HCT116 (cell line): ENCODE results near the gene TUT1. TPM values are rescaled to one million over a fixed set of nuclear protein-coding genes. Genes with fewer than 3 reads are reported as not detected.

Source experiments
- ATAC-seq: fragments of 200-7000 bp; cut with Tn5 transposase; 2 replicates; pipeline ENCODE4 v1.9.1; 2020; ENCODE audit warnings: mild to moderate bottlenecking, moderate library complexity
- BruUV-seq: library from RNA; stranded (reverse); fragments of 400-500 nt; replicated peaks from 2 replicates; lab custom pipeline; 2021; lab: Mats Ljungman, UMichigan
- CTCF ChIA-PET: fragments of 300-600 bp; sonication (Branson Sonifier 250); formaldehyde crosslinking; loops from one replicate; lab custom pipeline; 2021; ENCODE audit warnings: antibody characterized with exemption; lab: Charles Lee
- POLR2A ChIA-PET: fragments of 300-600, 350-600 bp; sonication (Branson Sonifier 250); formaldehyde crosslinking; loops from one replicate; lab custom pipeline; 2021; ENCODE audit warnings: antibody characterized with exemption; lab: Charles Lee
- RAD21 ChIA-PET, 2 experiments: fragments of 300-600 bp; sonication (Branson Sonifier 250); formaldehyde crosslinking; loops; one replicate each; lab custom pipeline; 2023; ENCODE audit warnings: low total read pairs in 2 of 2; ENCODE audit not compliant: uncharacterized antibody in 2 of 2, unreplicated experiment in 2 of 2, low non-redundant PET in 1 of 2; lab: Charles Lee
- DNase-seq: peaks from one replicate; pipeline ENCODE4 v3.0.0-alpha.2; 2010; ENCODE audit warnings: low read depth, low spot score
- H2AFZ ChIP-seq: fragments of 200-600 bp; shearing (Covaris generic), sonication (generic); 2 replicates; pipeline ENCODE4 v1.6.1; 2017; ENCODE audit warnings: low read depth, mixed run types, mixed read lengths, antibody characterized with exemption, low read length; ENCODE audit not compliant: poor library complexity, severe bottlenecking
- H3K27ac ChIP-seq: 2 replicates; pipeline ENCODE4 v1.5.1; 2012; ENCODE audit warnings: low read depth, low read length
- H3K27me3 ChIP-seq: fragments of 200-600 bp; sonication (generic); 2 replicates; pipeline ENCODE4 v1.6.1; 2016; ENCODE audit warnings: mixed run types, low read length, mixed read lengths; ENCODE audit not compliant: insufficient read depth
- H3K36me3 ChIP-seq, 2 experiments: fragments of 200-500 bp in 1 of 2; fragments of 200-600 bp in 1 of 2; sonication (Bioruptor generic) in 1 of 2; sonication (generic) in 1 of 2; 2 replicates each; pipeline versions ENCODE4 v1.5.1 to v1.6.1; 2014 to 2016; ENCODE audit warnings: low read length in 2 of 2, inconsistent platforms in 1 of 2, mixed read lengths in 1 of 2, mixed run types in 1 of 2; ENCODE audit not compliant: insufficient read depth in 2 of 2, control insufficient read depth in 1 of 2
- H3K4me1 ChIP-seq, 2 experiments: fragments of 200-600 bp in 1 of 2; sonication (generic) in 1 of 2; 2 replicates each; pipeline versions ENCODE4 v1.5.1 to v1.6.1; 2012 to 2017; ENCODE audit warnings: low read length in 2 of 2, inconsistent platforms in 1 of 2, mild to moderate bottlenecking in 1 of 2, mixed read lengths in 1 of 2, mixed run types in 1 of 2, moderate library complexity in 1 of 2; ENCODE audit not compliant: insufficient read depth in 2 of 2, control insufficient read depth in 1 of 2
- H3K4me2 ChIP-seq: fragments of 200-600 bp; sonication (generic); 2 replicates; pipeline ENCODE4 v1.6.1; 2017; ENCODE audit warnings: mixed run types, low read length, mixed read lengths
- H3K4me3 ChIP-seq, 2 experiments: fragments of 200-600 bp in 1 of 2; sonication (generic) in 1 of 2; replicated peaks in 1 of 2; 2 replicates each; pipeline ENCODE4 v1.5.1; 2011 to 2016; ENCODE audit warnings: low read length in 2 of 2, control low read depth in 1 of 2, low read depth in 1 of 2, mild to moderate bottlenecking in 1 of 2, mixed read lengths in 1 of 2, mixed run types in 1 of 2
- H3K79me2 ChIP-seq: fragments of 200-600 bp; sonication (generic); 2 replicates; pipeline ENCODE4 v1.6.1; 2017; ENCODE audit warnings: mild to moderate bottlenecking, mixed run types, low read length, moderate library complexity, mixed read lengths; ENCODE audit not compliant: insufficient read depth
- H3K9ac ChIP-seq: fragments of 200-600 bp; sonication (generic); 2 replicates; pipeline ENCODE4 v1.6.1; 2016; ENCODE audit warnings: low read length, mixed read lengths
- H3K9me2 ChIP-seq: fragments of 200-600 bp; sonication (generic), shearing (Covaris generic); 2 replicates; pipeline ENCODE4 v1.6.1; 2017; ENCODE audit warnings: mixed run types, mild to moderate bottlenecking, moderate library complexity; ENCODE audit not compliant: insufficient read depth
- H3K9me3 ChIP-seq, 2 experiments: fragments of 200-500 bp in 1 of 2; fragments of 200-600 bp in 1 of 2; sonication (Bioruptor generic) in 1 of 2; sonication (generic) in 1 of 2; 2 replicates each; pipeline ENCODE4 v1.6.1; 2014 to 2017; ENCODE audit warnings: low read length in 2 of 2, mixed read lengths in 2 of 2, inconsistent platforms in 1 of 2, low read depth in 1 of 2, mild to moderate bottlenecking in 1 of 2, mixed run types in 1 of 2, moderate library complexity in 1 of 2; ENCODE audit not compliant: control insufficient read depth in 1 of 2, insufficient read depth in 1 of 2
- H4K20me1 ChIP-seq: fragments of 200-600 bp; sonication (generic), shearing (Covaris generic); 2 replicates; pipeline ENCODE4 v1.6.1; 2017; ENCODE audit warnings: mixed run types, mild to moderate bottlenecking, moderate library complexity; ENCODE audit not compliant: insufficient read depth
- ATF3 ChIP-seq: IDR thresholded peaks from 2 replicates; pipeline ENCODE4 v1.6.1; 2012
- CBX3 ChIP-seq: IDR thresholded peaks from 2 replicates; pipeline ENCODE4 v1.6.1; 2012; ENCODE audit warnings: low read depth
- EGR1 ChIP-seq: IDR thresholded peaks from 2 replicates; pipeline ENCODE4 v1.6.1; 2012; ENCODE audit warnings: low read depth
- ELF1 ChIP-seq: IDR thresholded peaks from 2 replicates; pipeline ENCODE4 v1.6.1; 2012; ENCODE audit warnings: low read depth, borderline replicate concordance
- JUND ChIP-seq: IDR thresholded peaks from 2 replicates; pipeline ENCODE4 v1.6.1; 2012
- MAX ChIP-seq: IDR thresholded peaks from 2 replicates; pipeline ENCODE4 v1.6.1; 2012
- POLR2A ChIP-seq: IDR thresholded peaks from 2 replicates; pipeline ENCODE4 v1.7.0; 2011; ENCODE audit warnings: borderline replicate concordance; ENCODE audit not compliant: insufficient read depth, insufficient read length; ENCODE audit errors: extremely low read depth
- POLR2AphosphoS5 ChIP-seq: IDR thresholded peaks from 2 replicates; pipeline ENCODE4 v1.6.1; 2011; ENCODE audit warnings: mild to moderate bottlenecking, low read depth, low read length, moderate library complexity
- YY1 ChIP-seq: IDR thresholded peaks from 2 replicates; pipeline ENCODE4 v1.6.1; 2011; ENCODE audit warnings: low read length, low read depth, moderate library complexity, mild to moderate bottlenecking; ENCODE audit not compliant: insufficient replicate concordance; ENCODE audit errors: extremely low read depth
- ZFX ChIP-seq: fragments of 450-650 bp; IDR thresholded peaks from 2 replicates; pipeline ENCODE4 v1.6.1; 2017
- ZNF274 ChIP-seq: fragments of 200-500 bp; sonication (Bioruptor generic); IDR thresholded peaks from 2 replicates; pipeline ENCODE4 v1.6.1; 2014; ENCODE audit warnings: mild to moderate bottlenecking, low read depth, low read length, inconsistent platforms
- intact Hi-C: fragments of 100-400 bp; cut with micrococcal nuclease; formaldehyde crosslinking; loops from 2 replicates; pipeline ENCODE4 v1.10.0; 2022
- total RNA-seq: library from RNA; stranded (reverse); gene quantifications from one replicate; pipeline ENCODE4 v1.2.1, GENCODE V29; 2021; ENCODE audit not compliant: unreplicated experiment

The TUT1 gene
- total RNA-seq, 1 experiment from 2014 or later, result 49.0 TPM

GRCh38 chr11:62601372-62602140, 10.2 kb upstream of the TUT1 start, which contains the start of gene MTA2:
MTA2 (minus strand) TSS chr11:62601865; CDS start chr11:62601450, 415 bp downstream.
- RAD21 ChIA-PET, result interaction anchor here in 1 of 2 experiments (0.6 to 1.5 kb wide), 3 partner anchors 9 to 24 kb away, joined by 3 to 6 read pairs (median 4); partner anchors contain the start of gene B3GAT3
- intact Hi-C loops, result loop anchor here (1.0 kb wide), 1 partner anchor 10 kb away; the partner anchor contains the start of gene TUT1

More at GRCh38 chr11:62601372-62602140, 10.2 kb upstream of the TUT1 start, which contains the start of gene MTA2:
- H2AFZ ChIP-seq, result no peak within 1 kb of the TSS
- CTCF ChIA-PET, result interaction anchor here (0.9 to 1.1 kb wide), 6 partner anchors 9 to 177 kb away, joined by 3 to 14 read pairs (median 4); partner anchors contain the start of genes LBHD1, TUT1 and UQCC3
- H3K9me2 ChIP-seq, result no peaks in the 10 kb centered on the region
- POLR2A ChIA-PET, result interaction anchor here (0.7 to 4.5 kb wide), 13 partner anchors 10 to 239 kb away, joined by 3 to 40 read pairs (median 5); partner anchors contain the start of genes B3GAT3, C11orf98, CSKMT and EEF1G
- peak within 1 kb of the TSS; percentile 88 for H3K4me2 ChIP-seq
- TF ChIP-seq POLR2A (peak; percentile 20), ZNF274 (no peak), MAX (no peak), ELF1 (no peak), YY1 (peak; percentile 50), JUND (no peak), POLR2AphosphoS5 (peak; percentile 80), ATF3 (no peak), CBX3 (no peak), ZFX (peak; percentile 76; the same call in 1 of the 2 replicates), EGR1 (no peak)
- peak within 1 kb of the TSS; percentile 99 for H3K27ac ChIP-seq
- ATAC-seq (peak; percentile 87), DNase-seq (peak; percentile 95)
- H3K4me3 ChIP-seq, result peak within 1 kb of the TSS; percentile 92 to 94
- no peaks in the 10 kb centered on the region for H3K9me3 ChIP-seq
- H3K27me3 ChIP-seq, result no peaks in the 10 kb centered on the region
- H3K79me2 ChIP-seq, result peaks cover 47% of the 10 kb centered on the region
- peaks cover 13 to 44% of the 10 kb centered on the region in 2 experiments for H3K4me1 ChIP-seq
- peaks cover 17 to 24% of the 10 kb centered on the region in 2 experiments; a peak in 3 of 4 replicates for H3K36me3 ChIP-seq
- no TSS peak for BruUV-seq
- H4K20me1 ChIP-seq, result no peaks in the 10 kb centered on the region
- peak within 1 kb of the TSS; percentile 99 for H3K9ac ChIP-seq
